ENCODE data around the gene TCF3. TPM values are rescaled to one million over a fixed set of nuclear protein-coding genes. Genes with fewer than 3 reads are reported as not detected.

Gene TCF3
- total RNA-seq, 1 donor from 2014 or later: 44.4 TPM

DNA sequence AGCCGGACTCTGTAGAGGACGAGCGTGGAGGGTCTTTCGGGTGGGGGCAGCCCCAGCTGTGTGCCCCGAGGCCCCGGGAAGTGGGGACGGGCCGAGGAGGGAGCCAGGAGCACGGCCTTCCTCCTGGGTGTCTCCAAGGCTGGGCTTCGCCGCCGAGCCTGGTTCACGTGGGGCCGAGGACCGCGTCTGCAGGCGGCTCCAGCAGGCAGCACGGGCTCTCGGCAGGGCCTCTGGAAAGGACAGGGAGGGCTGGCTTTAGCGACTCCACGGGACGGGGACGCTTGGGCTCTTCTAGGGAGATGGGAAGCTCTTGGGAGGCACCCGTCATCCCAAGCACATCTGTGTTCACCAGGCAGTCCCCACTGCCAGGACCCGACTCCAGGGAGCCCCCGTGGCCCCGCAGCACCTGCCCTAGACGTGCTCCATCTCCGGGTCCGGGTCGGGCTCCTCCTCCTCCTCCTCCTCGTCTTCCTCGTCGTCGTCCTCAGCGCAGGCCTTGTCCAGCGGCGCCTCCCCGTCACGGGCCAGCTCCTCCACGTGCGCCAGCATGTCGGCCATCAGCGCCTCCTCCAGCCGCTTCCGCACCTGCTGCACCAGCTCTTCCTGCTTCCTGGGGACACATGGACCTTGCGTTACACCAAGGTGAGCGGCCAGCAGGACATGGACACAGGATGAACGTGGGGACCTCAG, 74.3 kb downstream of the TCF3 start:
- no peaks in the 10 kb centered on the region for H3K27me3 ChIP-seq (ENCODE audit: control insufficient read depth in 3 of 3, insufficient read depth in 3 of 3, low read length in 3 of 3)
- no peaks in the 10 kb centered on the region for H3K9me3 ChIP-seq (ENCODE audit: control insufficient read depth in 3 of 3, low read length in 3 of 3)
- no peak overlapping the region for H3K9ac ChIP-seq (ENCODE audit: low read depth in 1 of 3, low read length in 3 of 3)
- H3K4me1 ChIP-seq (ENCODE audit: control insufficient read depth in 3 of 3, insufficient read depth in 3 of 3, low read length in 3 of 3): no peaks in the 10 kb centered on the region
- H3K36me3 ChIP-seq (ENCODE audit: control insufficient read depth in 3 of 3, insufficient read depth in 3 of 3, low read length in 3 of 3): peaks cover 36 to 41% (median 38%) of the 10 kb centered on the region in 3 donors
- no peak overlapping the region for H3K27ac ChIP-seq (ENCODE audit: low read depth, low read length)
- H3K4me3 ChIP-seq (ENCODE audit: low read length in 3 of 3): no peak overlapping the region

GRCh38 chr19:1577090-1577928, 75.1 kb downstream of the TCF3 start:
- H3K27me3 ChIP-seq (ENCODE audit: control insufficient read depth in 3 of 3, insufficient read depth in 3 of 3, low read length in 3 of 3): peaks cover 0 to 3% (median 0%) of the 10 kb centered on the region in 3 donors
- H3K27ac ChIP-seq (ENCODE audit: low read depth, low read length): no peak overlapping the region
- H3K4me3 ChIP-seq (ENCODE audit: low read length in 3 of 3): no peak overlapping the region
- H3K9ac ChIP-seq (ENCODE audit: low read depth in 1 of 3, low read length in 3 of 3): no peak overlapping the region
- no peaks in the 10 kb centered on the region for H3K4me1 ChIP-seq (ENCODE audit: control insufficient read depth in 3 of 3, insufficient read depth in 3 of 3, low read length in 3 of 3)
- H3K36me3 ChIP-seq (ENCODE audit: control insufficient read depth in 3 of 3, insufficient read depth in 3 of 3, low read length in 3 of 3): peaks cover 31 to 36% (median 32%) of the 10 kb centered on the region in 3 donors
- H3K9me3 ChIP-seq (ENCODE audit: control insufficient read depth in 3 of 3, low read length in 3 of 3): no peaks in the 10 kb centered on the region

- H3K9ac ChIP-seq (ENCODE audit: low read depth in 1 of 3, low read length in 3 of 3): no peak overlapping the region
- H3K27ac ChIP-seq (ENCODE audit: low read depth, low read length): no peak overlapping the region
- H3K27me3 ChIP-seq (ENCODE audit: control insufficient read depth in 3 of 3, insufficient read depth in 3 of 3, low read length in 3 of 3): peaks cover 0 to 3% (median 0%) of the 10 kb centered on the region in 3 donors
- H3K36me3 ChIP-seq (ENCODE audit: control insufficient read depth in 3 of 3, insufficient read depth in 3 of 3, low read length in 3 of 3): peaks cover 25 to 32% (median 26%) of the 10 kb centered on the region in 3 donors
- H3K4me1 ChIP-seq (ENCODE audit: control insufficient read depth in 3 of 3, insufficient read depth in 3 of 3, low read length in 3 of 3): no peaks in the 10 kb centered on the region
- H3K9me3 ChIP-seq (ENCODE audit: control insufficient read depth in 3 of 3, low read length in 3 of 3): no peaks in the 10 kb centered on the region
- H3K4me3 ChIP-seq (ENCODE audit: low read length in 3 of 3): no peak overlapping the region
These were observed 75.9 kb downstream of the TCF3 start for GRCh38 chr19:1576242-1577089.

DNA sequence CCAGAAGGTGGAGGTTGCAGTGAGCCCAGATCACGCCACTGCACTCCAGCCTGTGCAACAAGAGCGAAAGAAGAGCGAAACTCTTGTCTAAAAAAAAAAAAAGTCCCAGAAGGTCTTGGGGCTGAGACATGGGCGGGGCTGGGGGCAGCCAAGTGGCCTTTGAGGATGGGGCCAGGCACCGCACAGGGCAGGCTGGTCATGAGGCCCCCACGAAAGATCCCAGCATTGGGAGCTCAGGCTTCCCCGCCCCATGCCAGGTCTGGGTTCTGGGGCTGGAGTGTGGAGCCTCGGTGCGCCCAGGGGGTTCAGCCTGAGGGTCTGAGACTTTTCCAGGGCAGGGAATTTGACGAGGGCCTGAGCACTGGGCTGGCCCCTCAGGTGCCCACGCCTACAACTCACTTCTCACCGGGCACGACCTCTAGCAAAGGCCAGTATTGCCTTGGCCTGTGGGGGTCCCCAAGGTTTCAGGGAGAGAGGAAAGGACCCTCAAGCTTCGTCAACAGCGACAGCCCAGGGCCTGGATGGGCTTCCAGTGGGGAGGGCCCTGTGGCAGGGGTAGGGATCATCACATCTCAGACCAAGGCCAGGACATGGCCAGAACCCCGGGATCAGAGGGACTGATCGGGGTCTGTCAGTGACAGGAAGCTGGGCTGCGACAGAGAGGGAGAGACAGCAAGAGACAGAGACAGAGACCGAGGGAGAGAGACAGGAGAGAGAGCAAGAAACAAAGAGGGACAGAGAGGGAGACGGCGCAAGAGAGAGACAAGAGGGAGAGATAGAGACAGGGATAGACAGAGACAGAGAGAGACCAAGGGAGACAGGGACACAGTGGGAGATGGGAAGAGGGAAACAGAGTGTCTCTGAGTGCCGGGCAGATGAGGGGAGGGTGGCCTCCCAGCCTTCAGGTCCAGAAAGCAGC, 76.8 kb downstream of the TCF3 start:
- Histone ChIP-seq H3K4me1 (ENCODE audit: control insufficient read depth in 3 of 3, insufficient read depth in 3 of 3, low read length in 3 of 3) (no peaks in the 10 kb centered on the region), H3K27ac (ENCODE audit: low read depth, low read length) (no peak overlapping the region), H3K27me3 (ENCODE audit: control insufficient read depth in 3 of 3, insufficient read depth in 3 of 3, low read length in 3 of 3) (peaks cover 0 to 3% (median under 1%) of the 10 kb centered on the region in 3 donors), H3K36me3 (ENCODE audit: control insufficient read depth in 3 of 3, insufficient read depth in 3 of 3, low read length in 3 of 3) (peaks cover 17 to 23% (median 20%) of the 10 kb centered on the region in 3 donors), H3K4me3 (ENCODE audit: low read length in 3 of 3) (no peak overlapping the region), H3K9ac (ENCODE audit: low read depth in 1 of 3, low read length in 3 of 3) (no peak overlapping the region), H3K9me3 (ENCODE audit: control insufficient read depth in 3 of 3, low read length in 3 of 3) (no peaks in the 10 kb centered on the region)

DNA sequence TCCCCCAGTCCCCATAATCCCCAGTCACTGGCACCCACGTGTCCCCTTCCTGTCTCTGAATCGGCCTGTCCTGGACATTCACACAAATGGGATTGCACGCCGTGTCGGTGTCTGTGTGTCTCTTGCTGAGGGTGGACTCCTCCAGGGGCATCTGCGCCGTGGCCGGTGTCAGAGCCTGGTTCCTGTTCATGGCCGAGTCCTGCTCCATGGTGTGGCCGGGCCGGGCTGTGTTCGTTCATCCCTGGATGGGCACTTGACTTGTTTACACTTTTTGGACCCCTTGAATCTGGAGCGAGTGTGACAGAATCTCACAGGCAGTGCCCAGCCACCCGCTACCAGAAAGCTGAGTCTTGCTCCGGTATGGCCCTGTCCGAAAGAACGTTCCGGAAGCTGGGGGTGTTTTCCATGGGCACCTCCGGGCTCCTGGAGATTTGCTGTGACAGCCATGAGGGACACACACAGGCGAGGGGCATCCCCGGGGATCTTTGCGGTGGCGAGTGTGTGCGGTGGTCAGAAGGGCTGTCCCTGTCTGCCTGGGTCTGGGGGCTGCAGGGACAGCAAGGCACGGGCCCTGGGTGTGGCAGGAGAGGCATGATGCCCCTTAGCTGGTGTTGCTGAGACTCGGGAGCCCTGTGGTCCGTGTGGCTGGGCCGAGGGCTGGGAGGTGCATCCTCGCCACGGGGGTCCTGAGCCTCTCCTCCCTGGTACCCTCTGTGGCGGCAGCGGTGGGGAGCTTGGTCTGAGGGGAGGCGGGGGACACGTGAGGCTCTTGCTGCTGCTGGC, 77.9 kb downstream of the TCF3 start:
- H3K27me3 ChIP-seq (ENCODE audit: control insufficient read depth in 3 of 3, insufficient read depth in 3 of 3, low read length in 3 of 3): peaks cover 0 to 3% (median 2%) of the 10 kb centered on the region in 3 donors
- H3K27ac ChIP-seq (ENCODE audit: low read depth, low read length): no peak overlapping the region
- H3K36me3 ChIP-seq (ENCODE audit: control insufficient read depth in 3 of 3, insufficient read depth in 3 of 3, low read length in 3 of 3): peaks cover 10 to 16% (median 13%) of the 10 kb centered on the region in 3 donors
- H3K4me3 ChIP-seq (ENCODE audit: low read length in 3 of 3): no peak overlapping the region
- no peaks in the 10 kb centered on the region for H3K4me1 ChIP-seq (ENCODE audit: control insufficient read depth in 3 of 3, insufficient read depth in 3 of 3, low read length in 3 of 3)
- H3K9me3 ChIP-seq (ENCODE audit: control insufficient read depth in 3 of 3, low read length in 3 of 3): no peaks in the 10 kb centered on the region
- no peak overlapping the region for H3K9ac ChIP-seq (ENCODE audit: low read depth in 1 of 3, low read length in 3 of 3)

DNA sequence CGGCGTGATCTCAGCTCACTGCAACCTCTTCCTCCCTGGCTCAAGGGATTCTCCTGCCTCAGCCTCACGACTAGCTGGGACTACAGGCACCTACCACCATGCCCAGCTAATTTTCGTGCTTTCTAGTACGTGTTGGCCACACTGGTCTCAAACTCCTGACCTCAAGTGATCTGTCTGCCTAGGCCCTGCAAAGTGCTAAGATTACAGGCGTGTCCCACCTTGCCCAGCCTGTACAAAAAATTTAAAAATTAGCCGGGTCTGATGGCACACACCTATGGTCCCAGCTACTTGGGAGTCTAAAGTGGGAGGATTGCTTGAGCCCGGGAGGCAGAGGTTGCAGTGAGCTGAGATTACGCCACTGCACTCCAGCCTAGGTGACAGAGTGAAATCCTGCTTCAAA, 79.6 kb downstream of the TCF3 start:
- no peak overlapping the region for H3K9ac ChIP-seq (ENCODE audit: low read depth in 1 of 3, low read length in 3 of 3)

GRCh38 chr19:1571358-1571757, 81.1 kb downstream of the TCF3 start:
- Histone ChIP-seq H3K4me3 (ENCODE audit: low read length in 3 of 3) (no peak overlapping the region), H3K27ac (ENCODE audit: low read depth, low read length) (no peak overlapping the region), H3K27me3 (ENCODE audit: control insufficient read depth in 3 of 3, insufficient read depth in 3 of 3, low read length in 3 of 3) (peaks cover 0 to 3% (median 2%) of the 10 kb centered on the region in 3 donors)

More for the DNA sequence above, 79.6 kb downstream of the TCF3 start:
- peaks cover 0 to 3% (median 2%) of the 10 kb centered on the region in 3 donors for H3K27me3 ChIP-seq (ENCODE audit: control insufficient read depth in 3 of 3, insufficient read depth in 3 of 3, low read length in 3 of 3)
- H3K4me3 ChIP-seq (ENCODE audit: low read length in 3 of 3): no peak overlapping the region
- peaks cover 6 to 12% (median 7%) of the 10 kb centered on the region in 3 donors for H3K36me3 ChIP-seq (ENCODE audit: control insufficient read depth in 3 of 3, insufficient read depth in 3 of 3, low read length in 3 of 3)
- peaks cover 0 to 4% (median 3%) of the 10 kb centered on the region in 3 donors for H3K4me1 ChIP-seq (ENCODE audit: control insufficient read depth in 3 of 3, insufficient read depth in 3 of 3, low read length in 3 of 3)
- H3K9me3 ChIP-seq (ENCODE audit: control insufficient read depth in 3 of 3, low read length in 3 of 3): no peaks in the 10 kb centered on the region
- H3K27ac ChIP-seq (ENCODE audit: low read depth, low read length): no peak overlapping the region

DNA sequence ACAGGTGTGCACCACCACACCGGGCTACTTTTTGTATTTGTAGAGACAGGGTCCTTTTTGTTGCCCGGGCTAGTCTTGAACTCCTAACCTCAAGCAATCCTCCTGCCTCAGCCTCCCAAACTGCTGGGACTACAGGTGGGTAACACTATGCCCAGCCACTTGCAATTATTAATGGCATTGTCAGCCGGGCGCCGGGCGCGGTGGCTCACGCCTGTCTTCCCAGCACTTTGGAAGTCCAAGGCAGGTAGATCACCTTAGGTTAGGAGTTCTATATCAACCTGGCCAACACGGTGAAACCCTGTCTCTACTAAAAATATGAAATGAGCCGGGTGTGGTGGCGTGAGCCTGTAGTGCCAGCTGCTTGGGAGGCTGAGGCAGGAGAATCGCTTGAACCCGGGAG, 81.6 kb downstream of the TCF3 start:
- H3K4me3 ChIP-seq (ENCODE audit: low read length in 3 of 3): no peak overlapping the region
- no peaks in the 10 kb centered on the region for H3K9me3 ChIP-seq (ENCODE audit: control insufficient read depth in 3 of 3, low read length in 3 of 3)
- H3K27me3 ChIP-seq (ENCODE audit: control insufficient read depth in 3 of 3, insufficient read depth in 3 of 3, low read length in 3 of 3): peaks cover 2 to 6% (median 5%) of the 10 kb centered on the region in 3 donors
- peaks cover 3 to 5% (median 4%) of the 10 kb centered on the region in 3 donors for H3K4me1 ChIP-seq (ENCODE audit: control insufficient read depth in 3 of 3, insufficient read depth in 3 of 3, low read length in 3 of 3)
- no peak overlapping the region for H3K9ac ChIP-seq (ENCODE audit: low read depth in 1 of 3, low read length in 3 of 3)
- no peaks in the 10 kb centered on the region for H3K36me3 ChIP-seq (ENCODE audit: control insufficient read depth in 3 of 3, insufficient read depth in 3 of 3, low read length in 3 of 3)
- no peak overlapping the region for H3K27ac ChIP-seq (ENCODE audit: low read depth, low read length)

More at GRCh38 chr19:1571358-1571757, 81.1 kb downstream of the TCF3 start:
- H3K4me1 ChIP-seq (ENCODE audit: control insufficient read depth in 3 of 3, insufficient read depth in 3 of 3, low read length in 3 of 3): peaks cover 0 to 4% (median 3%) of the 10 kb centered on the region in 3 donors
- no peaks in the 10 kb centered on the region for H3K9me3 ChIP-seq (ENCODE audit: control insufficient read depth in 3 of 3, low read length in 3 of 3)
- peaks cover 0 to 1% (median 0%) of the 10 kb centered on the region in 3 donors for H3K36me3 ChIP-seq (ENCODE audit: control insufficient read depth in 3 of 3, insufficient read depth in 3 of 3, low read length in 3 of 3)
- no peak overlapping the region for H3K9ac ChIP-seq (ENCODE audit: low read depth in 1 of 3, low read length in 3 of 3)

All from skeletal muscle tissue (tissue), 4 donors.